GM19372 (cell line): ENCODE data around the gene KLK4.

Source experiments
- ATAC-seq: cut with Tn5 transposase; IDR thresholded peaks from one replicate; pipeline ENCODE4 v1.9.1; 2021; ENCODE audit warnings: mild to moderate bottlenecking, low read depth, moderate library complexity; ENCODE audit not compliant: unreplicated experiment

Gene KLK4

DNA sequence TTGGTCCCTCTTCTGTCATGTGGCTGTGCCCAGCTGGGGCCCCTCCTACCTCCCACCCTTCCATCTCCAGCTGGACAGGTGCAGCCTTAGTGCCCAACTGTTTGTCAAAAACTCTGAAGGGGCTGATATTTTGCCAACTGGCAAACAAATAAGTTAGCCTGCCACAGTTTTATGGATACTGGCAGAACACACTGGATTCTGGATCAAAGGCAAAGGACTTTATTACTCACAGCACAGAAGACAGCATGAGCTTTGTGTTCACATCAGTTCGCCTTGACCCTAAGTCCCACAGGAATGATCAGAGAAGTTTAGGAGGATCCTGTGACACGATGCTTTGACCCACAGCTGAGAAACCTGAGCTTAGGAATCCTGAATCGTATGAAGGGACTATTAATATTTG, 21.6 kb downstream of the KLK4 start:
- ATAC-seq, result no peak

DNA sequence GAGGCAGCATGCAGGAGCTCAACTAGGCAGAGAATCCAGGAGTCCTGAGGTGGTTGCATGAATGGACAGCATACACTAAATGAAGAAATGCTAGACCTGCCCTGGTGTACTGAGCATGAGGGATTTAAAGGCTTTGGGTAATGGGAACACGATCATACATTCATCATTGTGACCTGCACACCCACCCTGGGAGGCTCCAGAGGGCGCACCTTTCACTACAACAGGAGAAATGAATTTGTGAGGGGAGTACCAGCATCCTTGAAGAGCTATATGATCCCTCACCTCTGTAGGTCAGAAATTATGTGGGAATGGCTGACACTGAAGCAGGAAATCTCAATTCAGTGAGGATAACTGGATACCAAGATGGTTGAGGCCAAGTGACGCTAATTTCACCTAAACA, 29.0 kb downstream of the KLK4 start:
- ATAC-seq, result no peak

- ATAC-seq, result no peak
Measured at GRCh38 chr19:50880241-50880640, 31.0 kb downstream of the KLK4 start.

DNA sequence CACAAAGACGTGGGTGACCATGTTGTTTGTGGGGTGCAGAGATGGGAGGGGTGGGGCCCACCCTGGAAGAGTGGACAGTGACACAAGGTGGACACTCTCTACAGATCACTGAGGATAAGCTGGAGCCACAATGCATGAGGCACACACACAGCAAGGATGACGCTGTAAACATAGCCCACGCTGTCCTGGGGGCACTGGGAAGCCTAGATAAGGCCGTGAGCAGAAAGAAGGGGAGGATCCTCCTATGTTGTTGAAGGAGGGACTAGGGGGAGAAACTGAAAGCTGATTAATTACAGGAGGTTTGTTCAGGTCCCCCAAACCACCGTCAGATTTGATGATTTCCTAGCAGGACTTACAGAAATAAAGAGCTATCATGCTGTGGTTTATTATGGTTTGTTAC, 32.3 kb downstream of the KLK4 start:
- ATAC-seq, result no peak

GRCh38 chr19:50877338-50877737, 33.9 kb downstream of the KLK4 start:
- no peak for ATAC-seq

- no peak for ATAC-seq
Measured at GRCh38 chr19:50876456-50876855, 34.7 kb downstream of the KLK4 start.

GRCh38 chr19:50875795-50876422, 35.3 kb downstream of the KLK4 start:
- no peak for ATAC-seq

DNA sequence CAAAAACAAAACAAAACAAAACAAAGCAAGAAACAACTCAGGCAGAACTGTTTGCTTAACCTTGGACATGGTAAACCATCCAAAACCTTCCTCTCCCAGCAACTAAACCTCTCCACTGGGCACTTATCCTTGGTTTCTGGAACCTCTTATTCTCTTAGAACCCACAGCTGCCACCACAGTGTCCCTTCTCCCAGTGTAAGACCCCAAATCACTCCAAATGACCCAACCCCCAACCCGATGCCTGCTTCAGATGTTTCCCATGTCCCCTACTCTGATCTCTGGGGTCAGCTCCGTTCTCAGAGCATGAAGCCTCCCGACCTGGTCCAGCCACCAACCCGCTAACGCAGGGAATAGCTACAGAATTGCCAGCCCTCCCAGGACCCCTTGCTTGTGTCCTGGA, 37.0 kb downstream of the KLK4 start:
- no peak for ATAC-seq

- no peak for ATAC-seq
Measured at GRCh38 chr19:50873056-50873455, 38.1 kb downstream of the KLK4 start, which contains the start of gene KLK2. Gene KLK2 (plus strand): TSS chr19:50873439. CDS start chr19:50873474, 35 bp downstream.

DNA sequence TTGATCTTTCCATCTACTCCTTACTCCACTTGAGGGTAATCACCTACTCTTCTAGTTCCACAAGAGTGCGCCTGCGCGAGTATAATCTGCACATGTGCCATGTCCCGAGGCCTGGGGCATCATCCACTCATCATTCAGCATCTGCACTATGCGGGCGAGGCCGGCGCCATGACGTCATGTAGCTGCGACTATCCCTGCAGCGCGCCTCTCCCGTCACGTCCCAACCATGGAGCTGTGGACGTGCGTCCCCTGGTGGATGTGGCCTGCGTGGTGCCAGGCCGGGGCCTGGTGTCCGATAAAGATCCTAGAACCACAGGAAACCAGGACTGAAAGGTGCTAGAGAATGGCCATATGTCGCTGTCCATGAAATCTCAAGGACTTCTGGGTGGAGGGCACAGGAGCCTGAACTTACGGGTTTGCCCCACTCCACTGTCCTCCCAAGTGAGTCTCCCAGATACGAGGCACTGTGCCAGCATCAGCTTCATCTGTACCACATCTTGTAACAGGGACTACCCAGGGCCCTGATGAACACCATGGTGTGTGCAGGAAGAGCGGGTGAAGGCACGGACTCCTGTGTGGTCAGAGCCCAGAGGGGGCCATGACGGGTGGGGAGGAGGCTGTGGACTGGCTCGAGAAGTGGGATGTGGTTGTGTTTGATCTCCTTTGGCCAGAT, 40.6 kb downstream of the KLK4 start:
- ATAC-seq, result no peak

GRCh38 chr19:50869479-50869878, 41.7 kb downstream of the KLK4 start:
- no peak for ATAC-seq

DNA sequence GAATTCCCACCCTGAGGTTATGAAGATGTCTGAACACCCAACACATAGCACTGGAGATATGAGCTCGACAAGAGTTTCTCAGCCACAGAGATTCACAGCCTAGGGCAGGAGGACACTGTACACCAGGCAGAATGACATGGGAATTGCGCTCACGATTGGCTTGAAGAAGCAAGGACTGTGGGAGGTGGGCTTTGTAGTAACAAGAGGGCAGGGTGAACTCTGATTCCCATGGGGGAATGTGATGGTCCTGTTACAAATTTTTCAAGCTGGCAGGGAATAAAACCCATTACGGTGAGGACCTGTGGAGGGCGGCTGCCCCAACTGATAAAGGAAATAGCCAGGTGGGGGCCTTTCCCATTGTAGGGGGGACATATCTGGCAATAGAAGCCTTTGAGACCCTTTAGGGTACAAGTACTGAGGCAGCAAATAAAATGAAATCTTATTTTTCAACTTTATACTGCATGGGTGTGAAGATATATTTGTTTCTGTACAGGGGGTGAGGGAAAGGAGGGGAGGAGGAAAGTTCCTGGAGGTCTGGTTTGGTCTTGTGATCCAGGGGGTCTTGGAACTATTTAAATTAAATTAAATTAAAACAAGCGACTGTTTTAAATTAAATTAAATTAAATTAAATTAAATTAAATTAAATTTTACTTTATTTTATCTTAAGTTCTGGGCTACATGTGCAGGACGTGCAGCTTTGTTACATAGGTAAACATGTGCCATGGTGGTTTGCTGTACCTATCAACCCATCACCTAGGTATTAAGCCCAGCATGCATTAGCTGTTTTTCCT, 49.5 kb downstream of the KLK4 start:
- no peak for ATAC-seq

GRCh38 chr19:50861010-50861409, 50.2 kb downstream of the KLK4 start:
- ATAC-seq, result no peak

DNA sequence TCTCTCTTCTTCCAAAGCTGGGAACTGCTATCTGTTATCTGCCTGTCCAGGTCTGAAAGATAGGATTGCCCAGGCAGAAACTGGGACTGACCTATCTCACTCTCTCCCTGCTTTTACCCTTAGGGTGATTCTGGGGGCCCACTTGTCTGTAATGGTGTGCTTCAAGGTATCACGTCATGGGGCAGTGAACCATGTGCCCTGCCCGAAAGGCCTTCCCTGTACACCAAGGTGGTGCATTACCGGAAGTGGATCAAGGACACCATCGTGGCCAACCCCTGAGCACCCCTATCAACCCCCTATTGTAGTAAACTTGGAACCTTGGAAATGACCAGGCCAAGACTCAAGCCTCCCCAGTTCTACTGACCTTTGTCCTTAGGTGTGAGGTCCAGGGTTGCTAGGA, 51.3 kb downstream of the KLK4 start:
- ATAC-seq, result no peak

DNA sequence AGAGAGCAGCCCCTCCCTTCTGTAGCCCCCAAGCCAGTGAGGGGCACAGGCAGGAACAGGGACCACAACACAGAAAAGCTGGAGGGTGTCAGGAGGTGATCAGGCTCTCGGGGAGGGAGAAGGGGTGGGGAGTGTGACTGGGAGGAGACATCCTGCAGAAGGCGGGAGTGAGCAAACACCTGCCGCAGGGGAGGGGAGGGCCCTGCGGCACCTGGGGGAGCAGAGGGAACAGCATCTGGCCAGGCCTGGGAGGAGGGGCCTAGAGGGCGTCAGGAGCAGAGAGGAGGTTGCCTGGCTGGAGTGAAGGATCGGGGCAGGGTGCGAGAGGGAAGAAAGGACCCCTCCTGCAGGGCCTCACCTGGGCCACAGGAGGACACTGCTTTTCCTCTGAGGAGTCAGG, 52.3 kb downstream of the KLK4 start:
- ATAC-seq, result no peak

DNA sequence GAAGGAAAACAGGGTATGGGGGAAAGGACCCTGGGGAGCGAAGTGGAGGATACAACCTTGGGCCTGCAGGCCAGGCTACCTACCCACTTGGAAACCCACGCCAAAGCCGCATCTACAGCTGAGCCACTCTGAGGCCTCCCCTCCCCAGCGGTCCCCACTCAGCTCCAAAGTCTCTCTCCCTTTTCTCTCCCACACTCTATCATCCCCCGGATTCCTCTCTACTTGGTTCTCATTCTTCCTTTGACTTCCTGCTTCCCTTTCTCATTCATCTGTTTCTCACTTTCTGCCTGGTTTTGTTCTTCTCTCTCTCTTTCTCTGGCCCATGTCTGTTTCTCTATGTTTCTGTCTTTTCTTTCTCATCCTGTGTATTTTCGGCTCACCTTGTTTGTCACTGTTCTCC, 53.8 kb downstream of the KLK4 start:
- no peak for ATAC-seq
